HepG2 (cell line): ENCODE data around the gene SLC6A8. TPM values are rescaled to one million over a fixed set of nuclear protein-coding genes. Genes with fewer than 3 reads are reported as not detected.

Experiments used
- ATAC-seq: fragments of 200-7000 bp; cut with Tn5 transposase; 3 replicates; pipeline ENCODE4 v1.9.1; 2020; ENCODE audit warnings: mild to moderate bottlenecking, moderate library complexity
- BruUV-seq: library from RNA; stranded (reverse); fragments of 400-500 nt; replicated peaks from 2 replicates; lab custom pipeline; 2021; lab: Mats Ljungman, UMichigan
- CTCF ChIA-PET: fragments of 300-600 bp; formaldehyde crosslinking; extraction: SDS; loops from one replicate; lab custom pipeline; 2021; ENCODE audit warnings: low total read pairs, inconsistent platforms, low intra/inter-chr PET ratio; lab: Yijun Ruan, JAX
- POLR2A ChIA-PET: fragments of 350-600 bp; sonication (Branson Sonifier 250); formaldehyde crosslinking; loops from one replicate; lab custom pipeline; 2020; ENCODE audit warnings: antibody characterized with exemption, inconsistent platforms; lab: Yijun Ruan, JAX
- DNase-seq: peaks from one replicate; pipeline ENCODE4 v3.0.0-alpha.2; 2015; ENCODE audit warnings: low spot score
- FAIRE-seq: peaks from 3 replicates; lab custom pipeline; 2011; peaks lifted over from hg19 to GRCh38; lab: Jason Lieb, UNC
- H2AFZ ChIP-seq: one replicate; pipeline ENCODE4 v1.6.1; 2011; ENCODE audit warnings: low read length, inconsistent platforms
- H3K27ac ChIP-seq: fragments of 300-600 bp; 3 replicates; pipeline ENCODE4 v1.8.0; 2011; ENCODE audit warnings: mixed run types, mild to moderate bottlenecking, mixed read lengths, low read length, inconsistent platforms; ENCODE audit not compliant: insufficient read depth; ENCODE audit errors: extremely low read length
- H3K27me3 ChIP-seq, 2 experiments: fragments of 200-600 bp in 1 of 2; 2 replicates in 1 of 2; 3 replicates in 1 of 2; pipeline versions ENCODE4 v1.6.0 to v1.8.0; 2011; ENCODE audit warnings: low read length in 2 of 2, mild to moderate bottlenecking in 2 of 2, moderate library complexity in 2 of 2, inconsistent platforms in 1 of 2; ENCODE audit not compliant: insufficient read depth in 2 of 2, control insufficient read depth in 1 of 2
- H3K36me3 ChIP-seq, 2 experiments: fragments of 200-600 bp in 1 of 2; replicated peaks in 1 of 2; 2 replicates in 1 of 2; 3 replicates in 1 of 2; pipeline versions ENCODE4 v1.5.1 to v1.8.0; 2011; ENCODE audit warnings: low read length in 2 of 2, inconsistent platforms in 1 of 2; ENCODE audit not compliant: insufficient read depth in 2 of 2, control insufficient read depth in 1 of 2
- H3K4me1 ChIP-seq: 2 replicates; pipeline ENCODE4 v1.5.1; 2012; ENCODE audit warnings: low read length, inconsistent platforms; ENCODE audit not compliant: insufficient read depth
- H3K4me2 ChIP-seq: 2 replicates; pipeline ENCODE4 v1.6.0; 2011; ENCODE audit warnings: low read depth, low read length, inconsistent platforms
- H3K4me3 ChIP-seq, 3 experiments: fragments of 200-600 bp in 1 of 3; sonication (generic), shearing (Covaris generic) in 1 of 3; replicated peaks in 1 of 3; 2 replicates each; pipeline ENCODE4 v1.5.1; 2011 to 2016; ENCODE audit warnings: low read length in 3 of 3, inconsistent platforms in 2 of 3, low read depth in 2 of 3, mild to moderate bottlenecking in 2 of 3, control low read depth in 1 of 3, mixed read lengths in 1 of 3; ENCODE audit not compliant: insufficient read depth in 1 of 3
- H3K79me2 ChIP-seq: one replicate; pipeline ENCODE4 v1.6.1; 2011; ENCODE audit warnings: low read length, inconsistent platforms; ENCODE audit not compliant: insufficient read depth
- H3K9ac ChIP-seq: 2 replicates; pipeline ENCODE4 v1.6.0; 2011; ENCODE audit warnings: mild to moderate bottlenecking, low read depth, low read length, inconsistent platforms; ENCODE audit not compliant: insufficient read depth
- H3K9me3 ChIP-seq: 2 replicates; pipeline ENCODE4 v1.5.1; 2012; ENCODE audit warnings: mild to moderate bottlenecking, low read length
- H4K20me1 ChIP-seq: 2 replicates; pipeline ENCODE4 v1.6.0; 2011; ENCODE audit warnings: inconsistent platforms, mild to moderate bottlenecking, low read length, moderate library complexity; ENCODE audit not compliant: insufficient read depth
- AGO2 ChIP-seq: fragments of 200-400 bp; formaldehyde crosslinking; optimal IDR thresholded peaks from 2 replicates; pipeline ENCODE3; 2017; ENCODE audit warnings: mild to moderate bottlenecking, low read depth, low read length, moderate library complexity
- KDM3A ChIP-seq: IDR thresholded peaks from 2 replicates; pipeline ENCODE4 v1.6.1; 2018; ENCODE audit warnings: low read depth, missing compliant biosample characterization
- NR2F2 ChIP-seq: IDR thresholded peaks from 2 replicates; pipeline ENCODE4 v1.6.1; 2012; ENCODE audit warnings: low read depth, inconsistent platforms, borderline replicate concordance
- POLR2G ChIP-seq: fragments of 200-400 bp; formaldehyde crosslinking; IDR thresholded peaks from 2 replicates; pipeline ENCODE4 v1.6.1; 2018; ENCODE audit warnings: mild to moderate bottlenecking, low read depth, low read length, moderate library complexity
- PPARG ChIP-seq: conservative IDR thresholded peaks from 2 replicates; pipeline ENCODE4 v1.6.1; 2016; ENCODE audit warnings: missing biosample characterization, missing genetic modification reagents
- REXO4 ChIP-seq: sonication (generic); formaldehyde crosslinking; IDR thresholded peaks from 2 replicates; pipeline ENCODE4 v1.8.0; 2022; ENCODE audit warnings: missing genetic modification reagents, mild to moderate bottlenecking, borderline replicate concordance
- SAP130 ChIP-seq: IDR thresholded peaks from 2 replicates; pipeline ENCODE4 v1.6.1; 2016; ENCODE audit warnings: low read depth
- SRF ChIP-seq: IDR thresholded peaks from 2 replicates; pipeline ENCODE4 v1.6.1; 2011; ENCODE audit warnings: mild to moderate bottlenecking, low read depth, low read length, moderate library complexity
- ZEB1 ChIP-seq: IDR thresholded peaks from 2 replicates; pipeline ENCODE4 v1.6.1; 2012; ENCODE audit warnings: mild to moderate bottlenecking, low read depth, inconsistent platforms; ENCODE audit not compliant: insufficient replicate concordance
- ZKSCAN1 ChIP-seq: fragments of 150-350 bp; IDR thresholded peaks from 2 replicates; pipeline ENCODE4 v1.6.1; 2014; ENCODE audit warnings: low read length
- ZNF136 ChIP-seq: sonication (generic); formaldehyde crosslinking; IDR thresholded peaks from 2 replicates; pipeline ENCODE4 v1.8.1; 2022; ENCODE audit warnings: low read depth, mild to moderate bottlenecking, moderate library complexity, missing genetic modification reagents
- WGBS: methylation state at CpG from one replicate; pipeline ENCODE4 v1.1.6; 2017; ENCODE audit warnings: low lambda C conversion rate; 5-methylcytosine and 5-hydroxymethylcytosine counted together
- in situ Hi-C: cut with HindIII; loops from 2 replicates; pipeline ENCODE4 v1.10.0; 2017; ENCODE audit warnings: low pct_unique_long_range_greater_than_20kb; ENCODE audit not compliant: extremely low pct_ligation_motif_present
- intact Hi-C: fragments of 100-400 bp; cut with micrococcal nuclease; formaldehyde crosslinking; loops from one replicate; pipeline ENCODE4 v1.10.0; 2022; ENCODE audit not compliant: unreplicated experiment
- polyA plus RNA-seq, 8 experiments: library from polyadenylated mRNA; depleted of rRNA in 3 of 8; stranded (reverse) in 7 of 8; unstranded in 1 of 8; fragments of >200 nt; fragmentation: Illumina TruSeq in 4 of 8; extraction: Trizol in 4 of 8; gene quantifications; 2 replicates each; pipeline versions ENCODE4 v1.2.1 to v1.2.3, GENCODE V29; 2011 to 2016; ENCODE audit warnings: low read depth in 4 of 8, missing spikeins in 1 of 8, mixed read lengths in 1 of 8; ENCODE audit not compliant: insufficient read depth in 1 of 8
- total RNA-seq, 5 experiments: library from RNA; depleted of rRNA; stranded (reverse); fragments of >200 nt; fragmentation: Illumina TruSeq; extraction: Trizol; gene quantifications; 2 replicates each; pipeline ENCODE4 v1.2.3, GENCODE V29; 2016; ENCODE audit warnings: low read depth in 1 of 5
- TF ChIP-seq, protein P1 (sequence below), 2 experiments: sonication (generic) in 1 of 2; formaldehyde crosslinking in 1 of 2; IDR thresholded peaks; 2 replicates each; pipeline versions ENCODE4 v1.4.0 to v1.6.1; 2018 to 2020; ENCODE audit warnings: missing genetic modification reagents in 2 of 2, borderline replicate concordance in 1 of 2, low read depth in 1 of 2, mild to moderate bottlenecking in 1 of 2, missing biosample characterization in 1 of 2
- TF ChIP-seq, protein P2 (sequence below): sonication (generic); formaldehyde crosslinking; IDR thresholded peaks from 2 replicates; pipeline ENCODE4 v1.5.0; 2020; ENCODE audit warnings: mild to moderate bottlenecking, missing genetic modification reagents
- TF ChIP-seq, protein P3 (sequence below): sonication (generic); formaldehyde crosslinking; IDR thresholded peaks from 2 replicates; pipeline ENCODE4 v1.5.1; 2020; ENCODE audit warnings: mild to moderate bottlenecking, missing genetic modification reagents, moderate library complexity
- TF ChIP-seq, protein P4 (sequence below): sonication (generic); formaldehyde crosslinking; IDR thresholded peaks from 2 replicates; pipeline ENCODE4 v1.4.0; 2020; ENCODE audit warnings: missing genetic modification reagents

Gene SLC6A8
- total and polyA plus RNA-seq, 2 of the 13 experiments (the other 11 are each of a cell fraction or from before 2014, with no cell fraction given) = 13.9 to 176 TPM

- H3K36me3 ChIP-seq = peaks cover 0 to 3% of the 10 kb centered on the region in 2 experiments; a peak in 1 of 5 replicates
- TSS peak; percentile 50 for BruUV-seq
- 0% methylated on average over 2 of the region's 17 CpGs for WGBS
- ChIA-PET CTCF (interaction anchor here (0.9 to 2.1 kb wide), 2 partner anchors 12 to 38 kb away, joined by 5 to 12 read pairs; no protein-coding TSS in a partner anchor), POLR2A (interaction anchor here (1.9 to 15.1 kb wide), 4 partner anchors 12 to 41 kb away, joined by 4 to 596 read pairs (median 83); no protein-coding TSS in a partner anchor)
- peak overlapping the region; percentile 88 for H3K4me2 ChIP-seq
- H3K4me3 ChIP-seq = peak overlapping the region; percentile 69 to 79 (median 75); a peak in 5 of 6 replicates
- peak overlapping the region; percentile 77 for H3K9ac ChIP-seq
- peaks cover 14% of the 10 kb centered on the region; the same call in 1 of the 2 replicates for H4K20me1 ChIP-seq
- in situ Hi-C loops = loop anchor here (5.0 kb wide), 1 partner anchor 36 kb away; no protein-coding TSS in a partner anchor
- H3K27me3 ChIP-seq = no peaks in the 10 kb centered on the region; a peak in 1 of 5 replicates
- FAIRE-seq = no peak
- H2AFZ ChIP-seq = no peak overlapping the region
- intact Hi-C loops = loop anchor here (1.0 kb wide), 1 partner anchor 38 kb away; no protein-coding TSS in a partner anchor
- peaks cover 50% of the 10 kb centered on the region for H3K4me1 ChIP-seq
- no peak for ATAC-seq
- TF ChIP-seq, protein P1, sequence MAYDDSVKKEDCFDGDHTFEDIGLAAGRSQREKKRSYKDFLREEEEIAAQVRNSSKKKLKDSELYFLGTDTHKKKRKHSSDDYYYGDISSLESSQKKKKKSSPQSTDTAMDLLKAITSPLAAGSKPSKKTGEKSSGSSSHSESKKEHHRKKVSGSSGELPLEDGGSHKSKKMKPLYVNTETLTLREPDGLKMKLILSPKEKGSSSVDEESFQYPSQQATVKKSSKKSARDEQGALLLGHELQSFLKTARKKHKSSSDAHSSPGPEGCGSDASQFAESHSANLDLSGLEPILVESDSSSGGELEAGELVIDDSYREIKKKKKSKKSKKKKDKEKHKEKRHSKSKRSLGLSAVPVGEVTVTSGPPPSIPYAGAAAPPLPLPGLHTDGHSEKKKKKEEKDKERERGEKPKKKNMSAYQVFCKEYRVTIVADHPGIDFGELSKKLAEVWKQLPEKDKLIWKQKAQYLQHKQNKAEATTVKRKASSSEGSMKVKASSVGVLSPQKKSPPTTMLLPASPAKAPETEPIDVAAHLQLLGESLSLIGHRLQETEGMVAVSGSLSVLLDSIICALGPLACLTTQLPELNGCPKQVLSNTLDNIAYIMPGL (CRISPR knock-in tag; IDR thresholded peaks at IDR 0.05; ENCODE audit: borderline replicate concordance in 1 of 2, low read depth in 1 of 2) = 0 out of 4 replicates have a peak, but pooled peaks of 1 of the 2 experiments have one; percentile 4
- TF ChIP-seq, protein P2, sequence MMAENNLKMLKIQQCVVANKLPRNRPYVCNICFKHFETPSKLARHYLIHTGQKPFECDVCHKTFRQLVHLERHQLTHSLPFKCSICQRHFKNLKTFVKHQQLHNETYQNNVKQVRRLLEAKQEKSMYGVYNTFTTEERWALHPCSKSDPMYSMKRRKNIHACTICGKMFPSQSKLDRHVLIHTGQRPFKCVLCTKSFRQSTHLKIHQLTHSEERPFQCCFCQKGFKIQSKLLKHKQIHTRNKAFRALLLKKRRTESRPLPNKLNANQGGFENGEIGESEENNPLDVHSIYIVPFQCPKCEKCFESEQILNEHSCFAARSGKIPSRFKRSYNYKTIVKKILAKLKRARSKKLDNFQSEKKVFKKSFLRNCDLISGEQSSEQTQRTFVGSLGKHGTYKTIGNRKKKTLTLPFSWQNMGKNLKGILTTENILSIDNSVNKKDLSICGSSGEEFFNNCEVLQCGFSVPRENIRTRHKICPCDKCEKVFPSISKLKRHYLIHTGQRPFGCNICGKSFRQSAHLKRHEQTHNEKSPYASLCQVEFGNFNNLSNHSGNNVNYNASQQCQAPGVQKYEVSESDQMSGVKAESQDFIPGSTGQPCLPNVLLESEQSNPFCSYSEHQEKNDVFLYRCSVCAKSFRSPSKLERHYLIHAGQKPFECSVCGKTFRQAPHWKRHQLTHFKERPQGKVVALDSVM (CRISPR knock-in tag) = peak; percentile 49; the same call in 1 of the 2 replicates
- TF ChIP-seq, protein P3, sequence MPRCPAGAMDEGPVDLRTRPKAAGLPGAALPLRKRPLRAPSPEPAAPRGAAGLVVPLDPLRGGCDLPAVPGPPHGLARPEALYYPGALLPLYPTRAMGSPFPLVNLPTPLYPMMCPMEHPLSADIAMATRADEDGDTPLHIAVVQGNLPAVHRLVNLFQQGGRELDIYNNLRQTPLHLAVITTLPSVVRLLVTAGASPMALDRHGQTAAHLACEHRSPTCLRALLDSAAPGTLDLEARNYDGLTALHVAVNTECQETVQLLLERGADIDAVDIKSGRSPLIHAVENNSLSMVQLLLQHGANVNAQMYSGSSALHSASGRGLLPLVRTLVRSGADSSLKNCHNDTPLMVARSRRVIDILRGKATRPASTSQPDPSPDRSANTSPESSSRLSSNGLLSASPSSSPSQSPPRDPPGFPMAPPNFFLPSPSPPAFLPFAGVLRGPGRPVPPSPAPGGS (CRISPR knock-in tag) = no peak
- TF ChIP-seq, protein P4, sequence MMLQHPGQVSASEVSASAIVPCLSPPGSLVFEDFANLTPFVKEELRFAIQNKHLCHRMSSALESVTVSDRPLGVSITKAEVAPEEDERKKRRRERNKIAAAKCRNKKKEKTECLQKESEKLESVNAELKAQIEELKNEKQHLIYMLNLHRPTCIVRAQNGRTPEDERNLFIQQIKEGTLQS (CRISPR knock-in tag) = no peak
- TF ChIP-seq ZNF136 (CRISPR knock-in tag) = no peak
- no peak for TF ChIP-seq KDM3A (CRISPR knock-in tag)
- peak; percentile 13; the same call in 1 of the 2 replicates for TF ChIP-seq POLR2G
- no peak for TF ChIP-seq PPARG (CRISPR knock-in tag)
- TF ChIP-seq AGO2 = no peak
- TF ChIP-seq ZKSCAN1 = no peak
- no peak for TF ChIP-seq SRF
- TF ChIP-seq ZEB1 = no peak
- TF ChIP-seq REXO4 (CRISPR knock-in tag) = no peak
- TF ChIP-seq NR2F2 = no peak
- no peak for TF ChIP-seq SAP130
- peak overlapping the region; percentile 79 for H3K27ac ChIP-seq
- no peaks in the 10 kb centered on the region for H3K9me3 ChIP-seq
- peaks cover 42% of the 10 kb centered on the region for H3K79me2 ChIP-seq
- DNase-seq = no peak
Observed at GRCh38 chrX:153648358-153649177, 39.2 kb upstream of the SLC6A8 start.
